ENCODE measurements around the gene GRAP2.
"Not testable (repeated sequence)": the region's sequence is repeated elsewhere in the genome, so short reads cannot be mapped to it uniquely, and the experiment has no call there.

Gene GRAP2

DNA sequence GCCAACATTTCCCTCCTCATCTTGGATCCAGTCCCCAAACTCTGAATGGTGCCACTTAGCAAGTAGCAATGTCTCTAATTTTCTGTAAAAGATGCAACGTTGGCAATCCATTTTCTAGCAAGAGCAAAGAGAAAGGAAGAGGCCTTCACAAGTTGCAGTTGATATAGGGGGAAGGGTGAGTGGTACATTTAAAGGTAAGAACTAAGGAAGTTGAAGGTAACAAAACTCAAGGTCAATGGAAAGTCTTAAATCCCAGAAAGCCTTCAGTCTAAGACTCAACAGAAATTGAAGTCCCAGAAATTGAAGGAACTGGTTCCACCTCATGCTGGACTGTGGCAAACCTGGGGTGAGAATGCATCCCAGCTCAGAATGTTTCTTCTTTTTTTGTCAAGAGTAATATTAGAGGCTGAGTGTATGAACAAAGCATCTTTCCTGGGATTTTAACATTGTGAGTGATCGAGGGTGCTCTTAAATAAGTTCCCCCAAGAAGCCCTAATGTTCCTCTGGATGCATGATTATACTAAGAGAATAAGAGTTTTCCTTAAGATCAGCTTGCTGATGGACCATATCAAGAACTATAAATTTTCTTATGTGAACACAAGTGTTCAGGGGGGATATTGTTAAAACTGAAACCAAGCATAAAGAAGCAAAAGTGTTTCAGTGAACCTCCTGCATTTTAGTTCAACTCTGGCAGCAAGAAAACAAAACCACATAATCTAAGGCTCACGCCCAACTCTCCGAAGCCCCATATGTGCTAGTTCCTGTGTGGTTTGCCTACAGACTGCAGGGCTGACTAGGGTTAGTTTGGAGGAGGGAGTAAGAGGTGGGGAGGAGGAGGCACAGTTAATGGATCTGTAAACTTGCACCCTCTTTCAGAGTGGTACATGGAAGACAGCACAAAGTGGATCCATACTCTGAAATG, at the start of gene GRAP2:
GRAP2 (plus strand) TSS at position 779 of the 922 bp plus-strand sequence. CDS start 46,023 bp downstream, outside the sequence.
- DNase-seq: no peak

DNA sequence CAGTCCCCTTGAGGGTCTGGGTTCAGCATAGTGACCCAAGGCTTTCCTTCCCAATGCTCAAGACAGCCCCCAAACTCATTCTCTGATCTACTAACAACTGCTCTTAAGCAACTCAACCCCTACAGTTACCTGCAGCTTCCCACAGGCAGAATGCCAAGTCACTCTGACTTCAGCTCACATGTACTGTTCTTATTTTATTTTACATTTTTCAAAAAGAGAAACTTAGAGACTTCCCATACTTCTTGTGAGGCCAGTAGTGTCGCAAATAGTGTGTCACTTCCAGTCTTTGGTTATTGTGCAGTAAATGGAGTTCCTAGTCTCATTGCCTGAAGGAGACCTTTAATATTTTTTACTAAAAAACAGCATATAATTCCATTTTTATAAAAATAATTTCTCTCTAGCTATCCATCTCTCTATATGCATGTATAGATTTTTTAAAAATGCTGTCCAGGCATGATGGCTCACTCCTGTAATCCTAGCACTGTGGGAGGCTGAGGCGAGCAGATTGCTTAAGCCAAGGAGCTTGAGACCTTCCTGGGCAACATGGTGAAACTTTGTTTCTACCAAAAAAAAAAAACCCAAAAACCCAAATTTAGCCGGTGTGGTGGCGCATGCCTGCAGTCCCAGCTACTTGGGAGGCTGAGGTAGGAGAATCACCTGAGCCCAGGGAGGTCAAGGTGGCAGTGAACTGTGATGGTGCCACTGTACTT, 49.1 kb upstream of the GRAP2 start:
- no peak for DNase-seq

DNA sequence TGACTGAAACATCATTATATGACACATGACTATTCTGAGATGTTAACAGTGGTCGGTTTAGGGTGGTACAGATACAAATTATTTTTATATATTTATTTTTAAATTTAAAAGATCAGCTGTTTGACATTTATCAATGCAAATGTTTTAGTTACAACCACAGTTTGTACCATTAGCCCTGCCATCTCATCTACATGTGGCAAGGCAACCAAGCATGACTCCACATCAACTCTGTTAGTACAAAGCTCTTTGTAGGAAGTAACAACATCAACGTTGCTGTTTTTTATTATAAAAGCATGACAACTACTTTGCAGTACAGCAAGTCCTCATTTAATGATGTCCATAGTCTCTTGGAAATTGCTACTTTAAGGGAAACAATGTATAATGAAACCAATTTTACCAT, 48.1 kb upstream of the GRAP2 start:
- DNase-seq: no peak

DNA sequence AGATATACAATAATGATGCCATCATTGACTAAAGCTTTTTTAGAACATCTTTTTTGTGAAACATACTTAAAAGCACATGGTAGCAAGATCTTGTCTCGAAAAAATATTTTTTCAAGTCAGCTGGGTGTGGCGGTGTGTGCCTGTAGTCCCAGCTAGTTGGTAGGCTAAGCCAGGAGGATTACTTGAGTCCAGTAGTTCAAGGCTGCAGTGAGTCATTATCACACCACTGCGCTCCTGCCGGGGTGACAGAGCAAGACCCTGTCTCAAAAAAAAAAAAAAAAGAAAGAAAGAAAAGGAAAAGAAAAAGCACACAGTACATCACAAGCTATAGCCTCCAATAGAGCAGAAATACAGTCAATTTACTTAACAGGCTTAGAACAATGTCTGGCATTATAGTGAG, 44.3 kb upstream of the GRAP2 start:
- no peak for DNase-seq

DNA sequence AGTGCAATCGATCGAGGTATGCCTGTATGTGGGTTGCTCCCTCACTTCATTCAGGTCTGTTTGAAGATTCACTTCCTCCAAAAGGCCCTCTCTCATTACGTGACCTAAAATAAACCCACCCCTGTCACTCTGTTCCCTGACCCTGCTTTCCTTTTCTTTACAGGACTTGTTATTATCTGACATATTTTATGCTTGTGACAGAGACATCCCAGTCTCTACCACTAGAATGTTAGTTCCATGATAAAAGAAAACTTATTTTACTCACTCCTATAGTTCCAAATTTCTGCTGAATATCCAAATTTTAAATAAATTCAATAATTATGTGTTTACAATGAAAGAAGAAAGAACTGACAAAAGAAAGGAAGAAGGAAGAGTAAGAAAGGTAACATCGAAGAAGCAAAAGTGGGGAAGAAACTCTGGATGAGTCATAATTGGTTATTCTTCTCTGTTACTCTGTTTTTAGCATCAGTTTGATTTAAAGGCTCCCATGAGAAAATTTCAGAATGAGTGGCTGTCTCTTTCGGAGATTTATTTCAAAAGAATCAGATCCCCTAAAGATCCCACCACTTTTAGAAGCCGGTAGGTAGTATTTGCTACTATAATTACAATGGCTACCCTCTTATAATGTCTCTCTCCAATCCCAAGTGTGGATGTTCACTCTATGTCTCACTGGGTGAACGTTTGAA, 40.8 kb upstream of the GRAP2 start:
- no peak for DNase-seq

DNA sequence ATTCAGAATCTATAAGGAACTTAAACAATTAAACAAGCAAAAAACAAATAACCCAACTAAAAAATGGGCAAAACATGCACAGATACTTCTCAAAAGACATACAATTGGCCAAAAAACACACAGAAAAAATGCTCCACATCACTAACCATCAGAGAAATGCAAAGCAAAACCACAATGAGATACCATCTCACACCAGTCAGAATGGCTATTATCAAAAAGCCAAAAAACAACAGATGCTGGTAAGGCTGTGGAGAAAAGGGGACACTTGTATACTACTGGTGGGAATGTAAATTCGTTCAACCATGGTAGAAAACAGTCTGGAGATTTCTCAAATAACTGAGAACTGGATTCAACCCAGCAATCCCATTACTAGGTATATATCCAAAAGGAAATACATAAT, 32.1 kb upstream of the GRAP2 start:
- no peak for DNase-seq

DNA sequence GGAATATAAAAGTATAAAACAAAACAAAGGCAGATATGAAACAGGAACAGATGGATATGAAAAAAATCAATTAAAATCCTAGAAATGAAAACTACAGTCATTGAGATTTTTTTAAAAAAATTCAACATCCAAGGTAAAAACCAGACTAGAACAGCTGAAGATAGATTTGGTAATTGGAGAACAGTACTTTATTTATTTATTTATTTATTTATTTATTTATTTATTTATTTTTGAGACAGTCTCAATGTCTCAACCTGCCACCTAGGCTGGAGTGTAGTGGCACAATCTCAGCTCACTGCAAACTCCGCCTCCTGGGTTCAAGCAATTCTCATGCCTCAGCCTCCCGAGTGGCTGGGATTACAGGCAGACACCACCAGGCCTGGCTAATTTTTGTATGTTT, 31.1 kb upstream of the GRAP2 start:
- not testable (repeated sequence) for DNase-seq

DNA sequence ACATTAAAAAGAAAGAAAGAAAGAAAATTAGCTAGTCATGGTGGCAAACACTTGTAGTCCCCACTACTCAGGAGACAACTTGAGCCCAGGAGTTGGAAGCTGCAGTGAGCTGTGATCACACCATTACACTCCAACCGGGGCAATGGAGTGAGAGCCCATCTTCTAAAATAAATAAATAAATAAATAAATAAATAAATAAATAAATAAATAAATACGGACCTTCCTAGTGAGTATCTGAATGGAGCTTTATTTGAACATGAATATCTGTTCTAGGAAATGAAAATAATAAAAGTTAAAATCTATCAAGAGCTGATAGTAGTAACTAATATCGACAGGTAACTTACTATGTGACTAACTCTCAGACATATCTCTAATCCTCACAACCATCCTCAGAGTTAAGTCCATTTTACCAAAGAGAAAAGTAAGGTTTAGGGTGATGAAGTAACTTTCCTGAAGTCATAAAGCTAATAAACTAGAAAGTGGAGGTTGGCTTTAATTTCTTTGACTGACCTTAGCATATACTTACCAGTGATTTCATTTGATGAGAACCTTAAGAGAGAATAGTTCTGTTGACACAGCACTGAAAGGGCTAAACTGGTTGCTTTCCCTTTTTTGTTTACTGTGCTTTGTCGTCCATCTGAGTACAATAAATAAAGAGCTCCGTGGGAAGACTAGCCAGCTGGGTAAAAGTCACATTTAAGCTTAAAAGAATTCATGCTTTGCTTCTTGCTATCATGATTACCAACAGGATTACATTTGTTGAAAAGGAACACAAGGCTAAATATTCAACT, 29.7 kb upstream of the GRAP2 start:
- no peak for DNase-seq

DNA sequence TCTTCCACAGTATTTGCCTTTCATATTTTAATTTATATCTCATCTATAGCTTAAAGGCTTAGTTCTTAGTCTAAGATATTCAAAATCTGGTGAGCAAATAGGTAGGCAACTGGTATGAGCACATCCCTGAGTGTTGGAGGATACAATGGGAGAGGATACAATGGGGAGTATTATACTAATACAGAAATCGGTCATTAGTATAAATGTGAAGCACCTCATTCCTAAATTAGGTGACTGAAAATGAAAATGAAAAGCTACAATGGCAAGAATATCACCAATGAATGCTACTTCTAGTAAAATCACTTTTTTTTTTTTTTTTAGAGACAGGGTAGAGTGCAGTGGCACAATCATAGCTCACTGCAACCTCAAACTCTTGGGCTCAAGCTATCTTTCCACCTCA, 28.3 kb upstream of the GRAP2 start:
- no peak for DNase-seq

DNA sequence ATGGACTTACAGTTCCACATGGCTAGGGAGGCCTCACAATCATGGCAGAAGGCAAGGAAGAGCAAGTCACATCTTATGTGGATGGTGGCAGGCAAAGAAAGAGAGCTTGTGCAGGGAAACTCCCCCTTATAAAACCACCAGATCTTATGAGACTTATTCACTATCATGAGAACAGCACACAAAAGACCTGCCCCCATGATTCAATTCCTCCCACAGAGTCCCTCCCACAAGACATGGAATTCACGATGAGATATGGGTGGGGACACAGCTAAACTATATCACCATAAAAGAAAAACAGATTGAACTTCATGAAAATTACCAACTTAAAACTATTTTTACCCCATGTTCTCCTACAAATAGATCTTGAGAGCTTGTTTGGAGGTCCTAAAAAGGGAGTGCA, 26.9 kb upstream of the GRAP2 start:
- DNase-seq: no peak

DNA sequence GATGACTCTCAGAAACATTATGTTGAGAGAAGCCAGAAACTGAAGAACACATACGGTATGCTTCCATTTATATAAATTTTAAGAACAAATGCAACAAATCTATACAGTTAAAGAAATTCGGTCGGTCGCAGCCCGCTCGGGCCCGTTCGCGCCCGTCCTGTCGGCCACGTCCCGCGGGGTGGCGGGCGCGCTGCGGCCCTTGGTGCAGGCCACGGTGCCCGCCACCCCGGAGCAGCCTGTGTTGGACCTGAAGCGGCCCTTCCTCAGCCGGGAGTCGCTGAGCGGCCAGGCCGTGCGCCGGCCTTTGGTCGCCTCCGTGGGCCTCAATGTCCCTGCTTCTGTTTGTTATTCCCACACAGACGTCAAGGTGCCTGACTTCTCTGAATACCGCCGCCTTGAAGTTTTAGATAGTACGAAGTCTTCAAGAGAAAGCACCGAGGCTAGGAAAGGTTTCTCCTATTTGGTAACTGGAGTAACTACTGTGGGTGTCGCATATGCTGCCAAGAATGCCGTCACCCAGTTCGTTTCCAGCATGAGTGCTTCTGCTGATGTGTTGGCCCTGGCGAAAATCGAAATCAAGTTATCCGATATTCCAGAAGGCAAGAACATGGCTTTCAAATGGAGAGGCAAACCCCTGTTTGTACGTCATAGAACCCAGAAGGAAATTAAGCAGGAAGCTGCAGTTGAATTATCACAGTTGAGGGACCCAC, 25.6 kb upstream of the GRAP2 start:
- DNase-seq: not testable (repeated sequence)

DNA sequence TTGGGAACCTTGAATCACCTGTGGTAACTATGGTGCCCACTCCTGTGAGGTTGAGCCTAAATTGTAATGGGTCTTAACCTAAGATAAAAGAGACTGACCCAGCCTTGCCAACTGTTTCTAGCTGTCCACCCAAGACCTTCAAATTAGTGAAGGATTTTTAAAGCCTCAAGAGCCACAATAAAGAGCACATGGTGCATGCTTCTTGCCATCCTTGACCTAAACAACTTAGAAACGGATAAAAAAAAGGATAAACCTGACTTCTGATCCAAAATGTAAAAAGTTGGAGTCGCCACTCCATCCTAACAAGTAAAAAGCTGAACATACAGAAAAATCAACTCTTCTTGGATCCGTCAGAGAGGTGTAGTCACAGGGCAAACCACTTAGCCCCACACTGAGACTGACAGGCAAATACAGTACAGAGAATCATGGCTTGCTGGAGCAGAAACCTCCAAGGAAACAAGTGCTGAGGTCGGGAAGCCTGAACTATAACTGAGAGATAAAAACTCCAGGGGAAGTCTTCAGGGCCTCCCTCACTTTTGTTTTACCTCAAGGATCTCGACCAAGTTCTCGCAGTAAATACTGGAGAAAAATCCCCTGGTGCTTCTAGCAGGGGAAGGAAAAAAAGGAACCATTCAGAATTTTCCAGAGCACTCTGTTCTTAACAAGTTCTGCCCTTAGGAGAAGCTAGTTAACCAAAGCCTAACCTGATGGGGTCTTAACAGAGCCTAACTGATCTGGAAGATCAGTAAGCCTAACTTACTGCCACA, 23.6 kb upstream of the GRAP2 start:
- no peak for DNase-seq

DNA sequence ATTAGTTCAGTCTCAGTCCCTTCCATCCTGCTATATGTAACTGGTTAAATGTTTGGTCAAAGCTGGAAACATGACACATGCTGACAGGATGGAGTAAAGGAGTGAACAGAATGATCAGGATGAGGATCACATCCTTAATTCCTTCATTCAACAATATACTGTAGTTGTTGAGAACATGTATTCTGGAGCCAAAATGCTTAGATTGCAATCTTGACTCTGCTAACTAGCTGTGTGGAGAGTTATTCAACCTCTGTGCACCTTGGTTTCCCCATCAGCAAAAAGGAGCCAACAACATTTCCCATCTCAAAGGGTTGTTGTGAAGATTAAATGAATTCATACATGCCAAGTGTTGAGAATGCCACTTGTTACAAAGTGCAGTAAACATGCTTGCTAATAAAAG, 20.2 kb upstream of the GRAP2 start:
- no peak for DNase-seq

DNA sequence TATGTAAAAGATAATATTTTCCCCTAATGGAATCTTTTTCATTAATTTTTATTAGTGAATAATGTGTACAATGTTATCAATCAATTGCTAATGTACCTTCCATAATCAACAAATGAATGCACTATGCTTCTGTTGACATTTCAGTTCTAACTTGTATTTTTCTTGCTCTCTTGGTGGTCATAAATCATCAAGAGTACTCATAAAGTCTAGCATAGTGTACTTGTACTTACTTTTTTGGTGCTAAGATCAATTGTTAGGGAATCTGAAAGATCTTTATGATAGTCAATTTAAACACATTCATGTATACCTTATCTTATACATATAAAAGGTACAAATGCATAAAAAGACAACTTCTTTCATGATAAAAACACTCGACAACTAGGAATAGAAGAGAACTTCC, 17.8 kb upstream of the GRAP2 start:
- DNase-seq: no peak

DNA sequence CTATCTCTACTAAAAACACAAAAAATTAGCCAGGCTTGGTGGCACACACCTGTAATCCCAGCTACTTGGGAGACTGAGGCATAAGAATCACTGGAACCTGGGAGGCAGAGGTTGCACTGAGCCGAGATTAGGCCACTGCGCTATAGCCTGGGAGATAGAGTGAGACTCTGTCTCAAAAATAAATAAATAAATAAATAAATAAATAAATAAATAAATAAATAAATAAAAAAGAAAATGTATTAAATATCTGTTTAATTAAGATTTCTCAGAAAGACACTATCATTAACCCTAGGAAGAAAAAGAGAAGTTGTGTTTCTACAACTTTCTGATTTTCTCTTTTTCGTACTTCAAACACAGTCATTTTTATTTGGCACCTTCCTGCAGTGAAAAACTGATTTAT, 11.0 kb upstream of the GRAP2 start:
- DNase-seq: not testable (repeated sequence)

DNA sequence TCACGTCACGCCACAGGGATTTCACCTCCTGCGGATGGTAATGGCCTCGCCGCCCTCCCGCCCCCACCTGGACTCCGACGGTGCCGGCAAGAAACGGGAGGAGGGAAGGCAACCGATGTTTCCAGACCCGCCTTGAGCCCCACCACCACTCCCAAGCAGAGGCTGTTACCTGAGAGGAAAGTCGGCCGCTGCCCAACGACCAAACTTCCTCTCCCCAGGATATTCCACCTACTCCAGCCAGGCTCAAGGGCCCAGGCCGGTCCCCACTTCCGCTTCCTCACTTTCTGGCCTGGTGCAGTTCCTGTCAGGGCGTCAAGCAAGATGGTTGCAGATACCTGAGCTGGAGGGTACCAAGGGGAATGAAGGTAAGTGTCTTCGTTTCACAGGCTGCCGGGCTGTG, 7.4 kb upstream of the GRAP2 start, which contains the start of gene ENTHD1:
ENTHD1 (minus strand) TSS at position 235 of the 400 bp plus-strand sequence. CDS start 6,012 bp downstream, outside the sequence.
- no peak for DNase-seq

DNA sequence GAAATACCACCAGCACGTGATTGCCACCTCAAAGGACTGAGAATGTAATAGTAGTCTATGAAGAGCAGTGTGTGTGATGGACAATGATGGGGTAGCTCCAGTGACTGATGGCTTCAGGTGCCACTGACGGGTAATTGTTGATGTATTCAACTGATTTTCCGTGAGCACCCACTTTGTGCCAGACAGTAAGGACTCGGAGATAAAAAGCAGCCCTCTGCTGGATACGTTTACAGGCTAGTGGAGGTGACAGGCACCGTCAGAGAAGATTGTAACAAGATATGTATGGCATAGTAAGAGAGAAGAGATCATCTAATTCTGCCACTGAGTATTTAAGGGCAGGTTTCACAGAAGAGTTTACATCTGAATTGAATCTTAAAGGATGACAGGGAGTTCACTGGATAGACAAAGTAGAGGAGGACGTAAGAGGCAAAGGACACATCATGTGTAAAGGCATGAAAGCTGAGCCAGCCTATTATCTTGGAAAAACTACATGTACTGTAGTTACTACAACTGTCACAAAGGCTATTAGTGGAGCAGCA, 6.3 kb upstream of the GRAP2 start:
- no peak for DNase-seq

DNA sequence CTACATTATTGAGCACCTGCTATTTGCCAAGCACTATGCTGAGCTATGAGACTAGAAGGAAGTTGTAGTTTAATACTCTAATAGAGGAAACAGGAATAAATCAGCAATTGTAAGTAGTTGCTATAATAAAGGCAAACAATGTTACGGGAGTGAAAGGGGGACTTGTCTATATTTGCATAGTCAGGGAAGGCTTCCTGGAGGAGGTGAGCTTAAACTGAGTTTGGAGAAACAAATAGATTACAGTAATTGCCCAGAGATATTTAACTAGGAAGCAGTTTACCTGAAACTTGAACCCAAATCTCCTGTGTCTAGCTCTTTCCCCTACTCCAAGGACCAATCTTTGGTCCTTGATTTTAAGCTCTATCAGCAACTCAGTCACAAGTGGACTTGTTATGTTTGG, 5.2 kb upstream of the GRAP2 start:
- no peak for DNase-seq

DNA sequence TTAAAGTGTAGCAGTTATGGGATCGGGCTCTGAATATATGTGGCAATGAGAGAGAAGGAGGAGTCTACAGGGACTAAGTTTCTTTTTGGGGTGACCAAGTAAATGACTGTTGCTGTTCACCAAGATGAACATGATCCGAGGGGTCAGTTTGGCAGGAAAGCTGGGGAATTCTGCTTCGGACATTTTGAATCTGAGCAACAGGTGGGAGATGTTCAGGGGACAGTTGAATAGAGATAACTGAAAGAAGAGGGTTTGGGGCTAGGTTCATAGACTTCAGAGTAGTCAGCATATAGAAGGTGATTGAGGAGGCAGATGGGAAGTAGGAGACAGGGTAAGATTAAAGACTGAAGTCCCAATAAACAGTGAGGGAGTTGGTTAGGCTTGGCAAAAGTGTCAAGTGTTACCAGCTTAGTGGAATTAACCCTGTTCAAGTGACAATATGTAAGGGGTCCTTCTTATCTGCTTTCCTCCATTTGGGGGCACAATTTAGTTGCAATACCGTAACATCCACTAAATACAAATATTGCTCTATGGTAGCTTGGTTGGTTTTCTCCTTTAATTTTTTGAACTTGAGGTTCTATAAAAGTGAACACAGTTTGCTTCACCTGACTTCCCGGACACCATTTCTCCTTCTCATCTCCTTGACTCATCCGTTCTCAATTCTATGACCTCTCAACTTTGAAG, 4.4 kb upstream of the GRAP2 start:
- DNase-seq: no peak

Measured in hypothalamus (tissue), 51 donors.